ENCODE results near the gene PRMT7. TPM values are rescaled to one million over a fixed set of nuclear protein-coding genes. Genes with fewer than 3 reads are reported as not detected.

PRMT7 gene
- polyA plus RNA-seq, 1 donor from 2014 or later, result 203 TPM

- Histone ChIP-seq H3K4me3 (ENCODE audit: low read length) (no peak overlapping the region), H3K4me2 (ENCODE audit: low read length) (no peak overlapping the region), H3K9me3 (ENCODE audit: low read length) (no peaks in the 10 kb centered on the region), H3K9ac (ENCODE audit: low read length) (no peak overlapping the region), H3F3A (ENCODE audit: insufficient read depth, low read length, poor library complexity, severe bottlenecking) (no peaks in the 10 kb centered on the region), H3K79me2 (replicated peaks; ENCODE audit: insufficient read depth, low read length) (no peaks in the 10 kb centered on the region), H3K9me2 (ENCODE audit: insufficient read depth, low read length) (no peaks in the 10 kb centered on the region), H2AFZ (ENCODE audit: low read depth, low read length) (no peak overlapping the region), H3K27ac (ENCODE audit: low read length) (no peak overlapping the region), H3K36me3 (ENCODE audit: insufficient read depth, low read length) (no peaks in the 10 kb centered on the region), H4K20me1 (ENCODE audit: insufficient read depth) (peaks cover 4% of the 10 kb centered on the region), H3K27me3 (ENCODE audit: insufficient read depth, low read depth, low read length) (no peaks in the 10 kb centered on the region)
- TF ChIP-seq MXI1 (conservative IDR thresholded peaks at IDR 0.05; ENCODE audit: poor library complexity, severe bottlenecking) (no peak), POLR2AphosphoS5 (IDR thresholded peaks at IDR 0.05) (no peak), TAF1 (IDR thresholded peaks at IDR 0.05; ENCODE audit: low read depth) (no peak), SMC3 (conservative IDR thresholded peaks at IDR 0.05; ENCODE audit: poor library complexity) (no peak), CTCF (IDR thresholded peaks at IDR 0.05; ENCODE audit: poor library complexity, severe bottlenecking) (no peak), REST (IDR thresholded peaks at IDR 0.05; ENCODE audit: borderline replicate concordance) (no peak), EP300 (conservative IDR thresholded peaks at IDR 0.05; ENCODE audit: poor library complexity, severe bottlenecking) (no peak), RAD21 (conservative IDR thresholded peaks at IDR 0.05) (no peak)
These were observed 94.0 kb downstream of the PRMT7 start for GRCh38 chr16:68404736-68405345.

GRCh38 chr16:68406458-68407152, 95.8 kb downstream of the PRMT7 start:
- H3K36me3 ChIP-seq (ENCODE audit: insufficient read depth, low read length), result no peaks in the 10 kb centered on the region
- no peaks in the 10 kb centered on the region for H3F3A ChIP-seq (ENCODE audit: insufficient read depth, low read length, poor library complexity, severe bottlenecking)
- no peaks in the 10 kb centered on the region for H3K79me2 ChIP-seq (replicated peaks; ENCODE audit: insufficient read depth, low read length)
- no peak overlapping the region for H3K27ac ChIP-seq (ENCODE audit: low read length)
- H3K9me2 ChIP-seq (ENCODE audit: insufficient read depth, low read length), result no peaks in the 10 kb centered on the region
- H3K9ac ChIP-seq (ENCODE audit: low read length), result no peak overlapping the region
- H3K27me3 ChIP-seq (ENCODE audit: insufficient read depth, low read depth, low read length), result no peaks in the 10 kb centered on the region
- no peaks in the 10 kb centered on the region for H3K9me3 ChIP-seq (ENCODE audit: low read length)
- H4K20me1 ChIP-seq (ENCODE audit: insufficient read depth), result peaks cover 2% of the 10 kb centered on the region
- no peak for TF ChIP-seq MXI1 (conservative IDR thresholded peaks at IDR 0.05; ENCODE audit: poor library complexity, severe bottlenecking)
- H2AFZ ChIP-seq (ENCODE audit: low read depth, low read length), result no peak overlapping the region
- no peak overlapping the region for H3K4me2 ChIP-seq (ENCODE audit: low read length)
- no peak overlapping the region for H3K4me3 ChIP-seq (ENCODE audit: low read length)

Small RNAs within 50 kb of the gene (small RNA-seq; reads per million reads assigned to genes)
- 0 to 3.9 (median 0.23) reads per million in 3 experiments for gene RNU4-30P
- 0 to 0.98 (median 0) reads per million in 3 experiments for gene RNU6-1262P

Other genes with a start within 250 kb of the PRMT7 start
- 5.6 and 6.2 TPM in 2 replicates for gene NFATC3, start 225.6 kb upstream of the PRMT7 start, polyA plus RNA-seq
- not detected in 2 replicates for gene ESRP2, start 74.9 kb upstream of the PRMT7 start, polyA plus RNA-seq
- gene PLA2G15, start 65.6 kb upstream of the PRMT7 start, polyA plus RNA-seq, result 19.6 and 28.0 TPM in 2 replicates
- 36.0 and 39.3 TPM in 2 replicates for gene SLC7A6, start 46.5 kb upstream of the PRMT7 start, polyA plus RNA-seq
- gene SLC7A6OS, start 73 bp upstream of the PRMT7 start, polyA plus RNA-seq, result 18.9 and 21.3 TPM in 2 replicates
- 38.2 and 42.7 TPM in 2 replicates for gene SMPD3, start 137.5 kb downstream of the PRMT7 start, polyA plus RNA-seq
- gene ZFP90, start 228.3 kb downstream of the PRMT7 start, polyA plus RNA-seq, result 73.6 TPM in 2 replicates